Heart left ventricle (tissue), 13 donors: ENCODE measurements around the gene CD151.

Source experiments
- CTCF ChIP-seq, 12 donors: fragments of 200-600 bp; sonication (generic) in 4 of 12; IDR thresholded peaks; one replicate each; pipeline versions ENCODE4 v1.5.0 to v1.8.0; 2018 to 2022; ENCODE audit warnings: antibody characterized with exemption in 12 of 12, mild to moderate bottlenecking in 5 of 12
- POLR2A ChIP-seq, 2 donors: fragments of 450-650 bp; IDR thresholded peaks; one replicate each; pipeline ENCODE4 v1.6.1; 2017; ENCODE audit warnings: antibody characterized with exemption in 2 of 2, mild to moderate bottlenecking in 2 of 2, moderate library complexity in 2 of 2
- donor health status: ischemic (EF 13 %, LVEDD 7.1; RV severe dilation, severe dysfunction).
- donor health status: DM: no; HTN: yes; CAD: no.
- donor health status: DM: no; HTN: no; CAD: no.
- donor health status: ischemic (EF 25% LVEDD 6.9; RV normal size, moderate dysfunction).
- donor health status: ischemic (EF 25% LVEDD 5.7; RV mildly dilated, moderate dysfunction).
- donor health status: ischemic (EF 35%, LVEDD 5.7; RV mildly dilated, moderate dysfunction).
- donor health status: nonischemic (EF 11% LVEDD 7.7; RV severe dilation, severe dysfunction).
- donor health status: DM: yes; HTN: yes; CAD: no.
- donor health status: PGD.
- donor health status: ischemic (EF 29% LVEDD 5.4; RV normal size, mild dysfunction).
- donor health status: nonischemic (EF 23%, LVEDD 6.1; RV moderate dilation, normal function).

DNA sequence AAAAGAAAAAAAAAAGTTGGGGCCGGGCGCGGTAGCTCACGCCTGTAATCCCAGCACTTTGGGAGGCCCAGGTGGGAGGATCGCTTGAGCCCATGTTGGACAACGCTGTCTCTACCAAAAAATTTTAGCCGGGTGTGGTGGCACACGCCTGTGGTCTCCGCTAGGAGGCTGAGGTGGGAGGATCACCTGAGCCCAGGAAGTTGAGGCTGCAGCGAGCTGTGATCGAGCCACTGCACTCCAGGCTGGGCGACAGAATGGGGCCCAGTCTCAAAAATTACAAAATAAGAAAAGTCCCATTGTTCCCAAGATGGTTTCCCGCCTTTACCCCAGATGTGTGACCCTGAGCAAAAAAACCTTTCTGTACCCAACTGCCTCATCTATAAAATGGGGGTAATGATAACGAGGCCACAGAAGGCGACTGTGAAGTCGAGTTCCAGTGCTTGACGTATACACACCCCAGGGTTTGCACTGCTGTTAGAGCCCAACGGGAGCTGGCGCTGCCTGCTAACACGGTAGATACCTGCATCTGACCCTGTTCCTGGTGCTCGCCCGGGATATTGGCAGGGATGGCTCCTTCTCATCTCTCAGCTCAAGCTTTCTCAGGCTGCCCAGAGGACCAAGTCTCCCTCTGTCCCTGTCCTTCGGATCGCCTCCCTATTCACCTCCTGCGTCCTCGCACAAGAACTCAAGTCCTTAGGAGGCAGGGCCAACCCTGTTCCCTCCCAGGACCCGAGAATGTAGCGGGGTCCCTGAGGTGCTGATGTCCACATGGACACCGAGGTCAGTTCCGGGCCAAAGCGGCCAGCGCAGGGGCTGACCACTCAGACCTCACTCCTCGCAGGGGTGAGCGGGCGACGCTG is 24.1 kb upstream of the CD151 start:
- no peak for TF ChIP-seq CTCF (IDR thresholded peaks at IDR 0.05)
- no peak for TF ChIP-seq POLR2A (IDR thresholded peaks at IDR 0.05)
